RWPE1 (cell line): ENCODE results near the gene XYLT2.

Source experiments
- CTCF ChIA-PET: fragments of 350-600 bp; sonication (Branson Sonifier 250); formaldehyde crosslinking; extraction: SDS; loops from one replicate; lab custom pipeline; 2021; lab: Yijun Ruan, JAX
- POLR2A ChIA-PET: fragments of 400-600 bp; formaldehyde crosslinking; extraction: SDS; loops from one replicate; lab custom pipeline; 2020; ENCODE audit warnings: antibody characterized with exemption; ENCODE audit not compliant: low non-redundant PET; lab: Yijun Ruan, JAX
- DNase-seq: peaks from one replicate; pipeline ENCODE4 v3.0.0; 2012; ENCODE audit warnings: low spot score
- H3K27ac ChIP-seq: fragments of 450-650 bp; 2 replicates; pipeline ENCODE4 v1.5.1; 2017
- CTCF ChIP-seq: fragments of 450-650 bp; conservative IDR thresholded peaks from 2 replicates; pipeline ENCODE4 v1.5.1; 2017; ENCODE audit warnings: low read depth, mild to moderate bottlenecking

Gene XYLT2

DNA sequence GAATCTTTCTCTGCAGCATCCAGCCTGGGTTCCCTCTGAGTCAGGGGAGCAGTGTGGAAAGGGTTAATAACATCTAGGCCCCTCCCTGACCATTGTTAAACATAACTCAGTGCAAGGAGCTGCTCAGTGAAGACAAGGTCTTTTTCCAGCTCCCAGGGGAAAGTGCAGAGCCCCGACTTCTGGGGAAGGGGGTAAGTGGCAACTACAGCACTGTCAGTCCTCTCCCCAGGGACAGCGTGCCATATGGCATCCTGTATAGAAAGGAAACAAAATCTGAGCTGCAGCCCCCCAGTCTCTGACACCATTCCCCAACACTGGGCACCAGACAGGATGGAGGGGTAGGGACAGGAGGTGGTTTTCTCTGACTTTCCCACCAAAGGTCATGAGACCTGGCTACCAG is 19.2 kb downstream of the XYLT2 start:
- no peak for DNase-seq
- ChIA-PET CTCF (interaction anchor here (0.6 to 2.1 kb wide), 3 partner anchors 32 to 340 kb away, joined by 3 to 10 read pairs (median 5); partner anchors contain the start of gene LRRC59), POLR2A (no interaction called here)
- TF ChIP-seq CTCF, result no peak
- H3K27ac ChIP-seq, result peak overlapping the region; percentile 35

DNA sequence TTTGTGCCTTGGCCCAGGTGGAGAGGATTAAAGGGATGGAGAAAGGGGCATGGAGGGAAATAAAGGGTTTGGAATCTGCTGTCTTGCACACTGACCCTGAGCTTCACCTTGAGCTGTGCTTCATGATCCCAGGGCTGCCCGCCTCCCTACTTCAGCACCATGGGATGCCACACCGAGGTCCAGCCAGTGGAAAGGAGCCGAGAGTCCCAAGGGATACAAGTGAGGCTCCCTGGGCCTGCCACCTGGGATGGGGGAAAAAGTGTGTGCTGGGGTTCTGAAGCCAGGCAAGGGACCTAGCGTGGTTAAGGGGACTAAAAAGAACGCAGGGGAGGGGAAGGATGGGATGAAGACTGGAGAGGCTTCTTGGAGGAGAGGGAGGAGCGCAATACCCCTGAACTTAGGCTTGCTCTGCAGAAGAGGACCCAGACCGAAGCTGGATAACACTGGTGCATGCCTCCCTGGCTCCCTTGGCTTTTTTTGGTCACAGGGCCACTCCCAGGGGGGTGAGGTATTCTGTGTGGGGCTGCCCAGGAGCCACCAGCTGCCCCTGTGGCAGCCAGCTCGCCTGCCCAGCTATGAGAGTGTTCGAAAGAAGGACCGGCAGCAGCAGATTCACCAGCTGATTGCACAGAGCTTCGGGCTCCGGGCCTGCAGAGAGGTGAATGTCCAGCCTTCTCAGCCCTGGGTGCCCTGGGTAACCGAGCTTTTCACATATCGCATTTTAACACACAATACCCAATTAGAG is 19.9 kb downstream of the XYLT2 start:
- ChIA-PET POLR2A (interaction anchor here (0.6 kb wide), 1 partner anchor 158 kb away, joined by 5 read pairs; no protein-coding TSS in a partner anchor), CTCF (interaction anchor here (1.1 to 2.1 kb wide), 2 partner anchors 31 to 114 kb away, joined by 5 to 10 read pairs; partner anchors contain the start of gene LRRC59)
- peak overlapping the region; percentile 35 for H3K27ac ChIP-seq
- TF ChIP-seq CTCF, result no peak
- DNase-seq, result no peak

DNA sequence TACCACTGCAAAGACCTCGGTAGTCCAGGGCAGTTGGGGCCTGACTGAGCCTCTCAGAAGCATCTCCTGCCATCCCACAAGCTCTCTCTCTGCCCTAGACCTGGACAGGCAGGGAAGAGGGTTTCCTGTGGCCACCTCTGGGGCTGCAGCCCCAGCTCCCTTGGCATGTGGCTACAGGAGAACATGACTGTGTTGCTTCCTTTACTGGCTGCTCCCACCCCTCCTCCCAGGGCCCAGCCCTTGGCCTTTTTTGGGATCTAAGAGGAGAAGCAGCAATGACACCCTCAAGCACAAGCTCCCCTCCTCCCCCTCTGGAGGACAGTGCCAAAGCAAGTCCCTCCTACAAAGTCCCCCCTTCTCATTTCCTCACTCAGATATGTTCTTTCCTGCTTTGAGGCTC is 21.5 kb downstream of the XYLT2 start:
- DNase-seq, result no peak
- TF ChIP-seq CTCF, result no peak
- ChIA-PET CTCF (no interaction called here), POLR2A (no interaction called here)
- peak overlapping the region; percentile 4; the same call in 1 of the 2 replicates for H3K27ac ChIP-seq

GRCh38 chr17:50370052-50370451 is 24.1 kb downstream of the XYLT2 start:
- H3K27ac ChIP-seq, result peak overlapping the region; percentile 49; the same call in 1 of the 2 replicates
- DNase-seq, result no peak
- ChIA-PET CTCF (interaction anchor here (0.6 to 2.0 kb wide), 2 partner anchors 9 to 751 kb away, joined by 4 to 5 read pairs; no protein-coding TSS in a partner anchor), POLR2A (no interaction called here)
- TF ChIP-seq CTCF, result no peak

- H3K27ac ChIP-seq, result peak overlapping the region; percentile 49; the same call in 1 of the 2 replicates
- ChIA-PET POLR2A (no interaction called here), CTCF (interaction anchor here (0.7 to 2.0 kb wide), 2 partner anchors 10 to 329 kb away, joined by 3 to 5 read pairs; no protein-coding TSS in a partner anchor)
- TF ChIP-seq CTCF, result no peak
- peak; percentile 53 for DNase-seq
Observed at GRCh38 chr17:50371526-50371925, 25.6 kb downstream of the XYLT2 start.

DNA sequence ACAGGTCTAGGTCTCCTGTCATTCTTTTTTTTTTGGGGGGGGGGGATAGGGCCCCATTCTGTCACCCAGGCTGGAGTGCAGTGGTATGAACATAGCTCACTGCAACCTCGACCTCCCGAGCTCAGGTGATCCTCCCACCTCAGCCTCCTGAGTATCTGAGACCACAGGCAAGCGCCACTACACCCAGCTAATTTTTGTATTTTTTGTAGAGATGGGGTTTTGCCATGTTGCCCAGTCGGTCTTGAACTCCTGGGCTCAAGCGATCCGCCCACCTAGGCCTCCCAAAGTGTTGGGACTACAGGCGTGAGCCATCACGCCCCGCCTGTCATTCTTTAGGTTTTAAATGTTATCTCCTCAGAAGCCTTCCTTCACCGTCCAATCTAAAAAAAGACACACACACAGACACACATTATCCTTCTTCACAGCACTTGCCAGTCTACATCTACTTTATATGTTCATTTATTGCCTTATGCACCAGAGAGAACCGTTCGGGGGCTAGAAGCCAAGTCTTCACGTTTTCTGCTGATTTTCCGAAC is 26.4 kb downstream of the XYLT2 start:
- CTCF ChIA-PET, result interaction anchor here (0.6 to 2.0 kb wide), 4 partner anchors 11 to 328 kb away, joined by 3 to 5 read pairs (median 3); no protein-coding TSS in a partner anchor
- H3K27ac ChIP-seq, result peak overlapping the region; percentile 92
- no peak for DNase-seq
- TF ChIP-seq CTCF, result no peak
- POLR2A ChIA-PET, result interaction anchor here (0.6 kb wide), 1 partner anchor 16 kb away, joined by 3 read pairs; no protein-coding TSS in a partner anchor
